MCF 10A (cell line): Measurements from ENCODE around the gene TARDBP. TPM values are rescaled to one million over a fixed set of nuclear protein-coding genes. Genes with fewer than 3 reads are reported as not detected.
"Not testable (repeated sequence)": the region's sequence is repeated elsewhere in the genome, so short reads cannot be mapped to it uniquely, and the experiment has no call there.

ENCODE experiments used
- BruUV-seq: library from RNA; stranded (reverse); fragments of 400-500 nt; replicated peaks from 2 replicates; lab custom pipeline; 2021; lab: Mats Ljungman, UMichigan
- CTCF ChIA-PET: fragments of 300-600 bp; sonication (Branson Sonifier 250); formaldehyde crosslinking; extraction: SDS; loops from one replicate; lab custom pipeline; 2021; ENCODE audit warnings: antibody characterized with exemption, inconsistent platforms; lab: Yijun Ruan, JAX
- POLR2A ChIA-PET: fragments of 300-600, 350-650 bp; sonication (Branson Sonifier 250); formaldehyde crosslinking; extraction: SDS; loops from one replicate; lab custom pipeline; 2020; ENCODE audit warnings: antibody characterized with exemption, inconsistent platforms; lab: Yijun Ruan, JAX
- DNase-seq: peaks from one replicate; pipeline ENCODE4 v3.0.0-alpha.2; 2018; ENCODE audit not compliant: unreplicated experiment
- H3K27ac Mint-ChIP-seq: one replicate; pipeline ENCODE4 v1.8.0; 2022; ENCODE audit warnings: mild to moderate bottlenecking, low read depth, mixed read lengths; ENCODE audit not compliant: unreplicated experiment
- H3K27me3 Mint-ChIP-seq: one replicate; pipeline ENCODE4 v1.8.0; 2022; ENCODE audit warnings: mixed read lengths; ENCODE audit not compliant: insufficient read depth, unreplicated experiment
- H3K36me3 Mint-ChIP-seq: one replicate; pipeline ENCODE4 v1.8.0; 2022; ENCODE audit warnings: mild to moderate bottlenecking, moderate library complexity, mixed read lengths; ENCODE audit not compliant: insufficient read depth, unreplicated experiment
- H3K4me1 Mint-ChIP-seq: one replicate; pipeline ENCODE4 v1.8.0; 2022; ENCODE audit warnings: mixed read lengths; ENCODE audit not compliant: insufficient read depth, unreplicated experiment
- H3K4me3 Mint-ChIP-seq: one replicate; pipeline ENCODE4 v1.8.0; 2022; ENCODE audit warnings: mild to moderate bottlenecking, moderate library complexity, mixed read lengths; ENCODE audit not compliant: unreplicated experiment
- H3K9me3 Mint-ChIP-seq: one replicate; pipeline ENCODE4 v1.8.0; 2022; ENCODE audit warnings: mixed read lengths; ENCODE audit not compliant: unreplicated experiment
- CTCF ChIP-seq: fragments of 200-600 bp; IDR thresholded peaks from one replicate; pipeline ENCODE4 v1.8.0; 2022; ENCODE audit warnings: antibody characterized with exemption, mild to moderate bottlenecking; ENCODE audit not compliant: unreplicated experiment
- intact Hi-C: fragments of 100-400 bp; cut with micrococcal nuclease; formaldehyde crosslinking; loops from 2 replicates; pipeline ENCODE4 v1.14.1; 2022
- total RNA-seq: library from RNA; stranded (reverse); gene quantifications from 2 replicates; pipeline ENCODE4 v1.2.3, GENCODE V29; 2022

TARDBP gene
- total RNA-seq, 1 experiment from 2014 or later, result 144 TPM

- Mint-ChIP-seq H3K36me3 (peaks cover 68% of the 10 kb centered on the region), H3K27ac (no peak overlapping the region)
- intact Hi-C loops, result no loop called here
Measured at GRCh38 chr1:11062965-11063401, 50.5 kb downstream of the TARDBP start.

GRCh38 chr1:11063937-11064537 lies 51.6 kb downstream of the TARDBP start:
- H3K36me3 Mint-ChIP-seq, result peaks cover 68% of the 10 kb centered on the region
- CTCF ChIA-PET, result interaction anchor here (0.7 to 1.0 kb wide), 2 partner anchors 27 to 34 kb away, joined by 3 read pairs; no protein-coding TSS in a partner anchor
- intact Hi-C loops, H3K4me1 Mint-ChIP-seq, H3K27ac Mint-ChIP-seq, DNase-seq, H3K4me3 Mint-ChIP-seq, H3K27me3 Mint-ChIP-seq, BruUV-seq, H3K9me3 Mint-ChIP-seq: not testable (repeated sequence)
- POLR2A ChIA-PET, result interaction anchor here (1.8 kb wide), 1 partner anchor 35 kb away, joined by 3 read pairs; the partner anchor contains the start of gene EXOSC10

More at GRCh38 chr1:11062965-11063401, 50.5 kb downstream of the TARDBP start:
- CTCF ChIA-PET, result interaction anchor here (0.6 to 3.5 kb wide), 4 partner anchors 25 to 549 kb away, joined by 3 to 24 read pairs (median 4); no protein-coding TSS in a partner anchor
- DNase-seq, result no peak
- TF ChIP-seq CTCF, result no peak
- POLR2A ChIA-PET, result interaction anchor here (1.8 kb wide), 1 partner anchor 36 kb away, joined by 3 read pairs; the partner anchor contains the start of gene EXOSC10
- H3K27me3 Mint-ChIP-seq, result no peaks in the 10 kb centered on the region
- H3K9me3 Mint-ChIP-seq, result no peaks in the 10 kb centered on the region
- peaks cover 7% of the 10 kb centered on the region for H3K4me1 Mint-ChIP-seq
- BruUV-seq, result no TSS peak
- no peak overlapping the region for H3K4me3 Mint-ChIP-seq

GRCh38 chr1:11064942-11065341 lies 52.5 kb downstream of the TARDBP start:
- no peak for TF ChIP-seq CTCF
- POLR2A ChIA-PET, result interaction anchor here (1.8 kb wide), 1 partner anchor 34 kb away, joined by 3 read pairs; the partner anchor contains the start of gene EXOSC10
- no peak overlapping the region for H3K4me3 Mint-ChIP-seq
- CTCF ChIA-PET, result interaction anchor here (0.6 to 0.9 kb wide), 3 partner anchors 14 to 33 kb away, joined by 3 read pairs; no protein-coding TSS in a partner anchor
- peaks cover 7% of the 10 kb centered on the region for H3K4me1 Mint-ChIP-seq
- H3K9me3 Mint-ChIP-seq, result no peaks in the 10 kb centered on the region
- H3K27ac Mint-ChIP-seq, result no peak overlapping the region
- no peak for DNase-seq
- intact Hi-C loops, result no loop called here
- BruUV-seq, result no TSS peak
- H3K36me3 Mint-ChIP-seq, result peaks cover 75% of the 10 kb centered on the region
- no peaks in the 10 kb centered on the region for H3K27me3 Mint-ChIP-seq

GRCh38 chr1:11065796-11066195 lies 53.3 kb downstream of the TARDBP start:
- CTCF ChIA-PET, result interaction anchor here (0.9 kb wide), 1 partner anchor 14 kb away, joined by 3 read pairs; no protein-coding TSS in a partner anchor
- Mint-ChIP-seq H3K4me3 (no peak overlapping the region), H3K27ac (no peak overlapping the region), H3K36me3 (peaks cover 84% of the 10 kb centered on the region), H3K27me3 (no peaks in the 10 kb centered on the region), H3K4me1 (peaks cover 3% of the 10 kb centered on the region), H3K9me3 (no peaks in the 10 kb centered on the region)
- POLR2A ChIA-PET, result no interaction called here
- intact Hi-C loops, result no loop called here
- BruUV-seq, result no TSS peak
- DNase-seq, result no peak
- TF ChIP-seq CTCF, result no peak
